Lower leg skin (tissue), 3 donors: ENCODE measurements around the gene POLH.

Experiments
- CTCF ChIP-seq, 3 donors: fragments of 450-650 bp; IDR thresholded peaks; one replicate each; pipeline ENCODE4 v1.5.1; 2016; ENCODE audit warnings: antibody characterized with exemption in 3 of 3, mild to moderate bottlenecking in 3 of 3, moderate library complexity in 2 of 3
- POLR2A ChIP-seq, 2 donors: fragments of 450-650 bp; IDR thresholded peaks; one replicate each; pipeline ENCODE4 v1.6.1; 2016 to 2017; ENCODE audit warnings: antibody characterized with exemption in 2 of 2, mild to moderate bottlenecking in 1 of 2, moderate library complexity in 1 of 2

- no peak for TF ChIP-seq CTCF (IDR thresholded peaks at IDR 0.05)
- TF ChIP-seq POLR2A (IDR thresholded peaks at IDR 0.05): no peak
Measured at GRCh38 chr6:43630980-43631619, 55.1 kb downstream of the POLH start.
